WTC11 (cell line): ENCODE data around the gene USP37. TPM values are rescaled to one million over a fixed set of nuclear protein-coding genes. Genes with fewer than 3 reads are reported as not detected.

Source experiments
- ATAC-seq: fragments of 200-7000 bp; cut with Tn5 transposase; 2 replicates; pipeline ENCODE4 v1.10.0; 2021; ENCODE audit warnings: mild to moderate bottlenecking, moderate library complexity
- CTCF ChIA-PET: fragments of 300-600 bp; sonication (Branson Sonifier 250); formaldehyde crosslinking; loops from one replicate; lab custom pipeline; 2021; ENCODE audit warnings: antibody characterized with exemption; lab: Charles Lee
- POLR2A ChIA-PET: fragments of 350-600 bp; sonication (Branson Sonifier 250); formaldehyde crosslinking; loops from one replicate; lab custom pipeline; 2021; ENCODE audit warnings: antibody characterized with exemption; lab: Charles Lee
- DNase-seq: peaks from one replicate; pipeline ENCODE4 v3.0.0; 2021; ENCODE audit warnings: low spot score
- H3K27ac Mint-ChIP-seq: 2 replicates; pipeline ENCODE4 v1.8.0; 2021; ENCODE audit warnings: mixed read lengths
- H3K27me3 Mint-ChIP-seq: 2 replicates; pipeline ENCODE4 v1.8.0; 2021; ENCODE audit warnings: low read depth, mild to moderate bottlenecking, moderate library complexity, mixed read lengths
- H3K36me3 Mint-ChIP-seq: 2 replicates; pipeline ENCODE4 v1.8.0; 2021; ENCODE audit warnings: mixed read lengths
- H3K4me1 Mint-ChIP-seq: 2 replicates; pipeline ENCODE4 v1.8.0; 2022; ENCODE audit warnings: mixed read lengths
- H3K4me3 Mint-ChIP-seq: 2 replicates; pipeline ENCODE4 v1.8.0; 2021; ENCODE audit warnings: mild to moderate bottlenecking, moderate library complexity, mixed read lengths
- H3K9me3 Mint-ChIP-seq: 2 replicates; pipeline ENCODE4 v1.8.0; 2021; ENCODE audit warnings: mixed read lengths
- AR ChIP-seq: fragments of 250-450 bp; sonication (Bioruptor Pico); IDR thresholded peaks from 2 replicates; pipeline ENCODE4 v1.9.0; 2021; ENCODE audit warnings: mild to moderate bottlenecking
- CREM ChIP-seq: sonication (generic); formaldehyde crosslinking; IDR thresholded peaks from 2 replicates; pipeline ENCODE4 v1.8.1; 2022; ENCODE audit warnings: mild to moderate bottlenecking, missing genetic modification reagents, moderate library complexity
- E2F5 ChIP-seq: sonication (generic); formaldehyde crosslinking; IDR thresholded peaks from 2 replicates; pipeline ENCODE4 v1.8.1; 2022; ENCODE audit warnings: mild to moderate bottlenecking, moderate library complexity, missing genetic modification reagents
- IRF2 ChIP-seq: sonication (generic); formaldehyde crosslinking; IDR thresholded peaks from 2 replicates; pipeline ENCODE4 v1.8.0; 2022; ENCODE audit warnings: low read depth, missing genetic modification reagents, borderline replicate concordance
- NFATC4 ChIP-seq: fragments of 250-450 bp; sonication (Bioruptor Pico); IDR thresholded peaks from 2 replicates; pipeline ENCODE4 v1.9.0; 2021; ENCODE audit warnings: mild to moderate bottlenecking
- NFE2L1 ChIP-seq: sonication (generic); formaldehyde crosslinking; IDR thresholded peaks from 2 replicates; pipeline ENCODE4 v1.8.1; 2023; ENCODE audit warnings: missing genetic modification reagents
- SMAD4 ChIP-seq: sonication (generic); formaldehyde crosslinking; IDR thresholded peaks from 2 replicates; pipeline ENCODE4 v1.8.0; 2022; ENCODE audit warnings: mild to moderate bottlenecking, missing genetic modification reagents
- TEAD4 ChIP-seq: sonication (generic); formaldehyde crosslinking; IDR thresholded peaks from 2 replicates; pipeline ENCODE4 v1.8.0; 2022; ENCODE audit warnings: mild to moderate bottlenecking, missing genetic modification reagents
- TP53 ChIP-seq: sonication (generic); formaldehyde crosslinking; IDR thresholded peaks from 2 replicates; pipeline ENCODE4 v1.8.1; 2023; ENCODE audit warnings: mild to moderate bottlenecking, missing genetic modification reagents
- ZNF416 ChIP-seq: fragments of 250-450 bp; sonication (Bioruptor Pico); IDR thresholded peaks from 2 replicates; pipeline ENCODE4 v1.9.0; 2021; ENCODE audit warnings: mild to moderate bottlenecking, inconsistent platforms
- total RNA-seq: library from RNA; stranded (reverse); gene quantifications from 3 replicates; pipeline ENCODE4 v1.2.3, GENCODE V29; 2021
- TF ChIP-seq, protein P1 (sequence below): fragments of 200-600 bp; IDR thresholded peaks from 2 replicates; pipeline ENCODE4 v1.8.0; 2022; ENCODE audit warnings: antibody characterized with exemption
- TF ChIP-seq, protein P2 (sequence below): sonication (generic); formaldehyde crosslinking; IDR thresholded peaks from 2 replicates; pipeline ENCODE4 v1.8.1; 2023; ENCODE audit warnings: mild to moderate bottlenecking, missing genetic modification reagents
- TF ChIP-seq, protein P3 (sequence below): sonication (generic); formaldehyde crosslinking; IDR thresholded peaks from 2 replicates; pipeline ENCODE4 v1.8.0; 2022; ENCODE audit warnings: missing genetic modification reagents
- TF ChIP-seq, protein P4 (sequence below): sonication (generic); formaldehyde crosslinking; IDR thresholded peaks from 2 replicates; pipeline ENCODE4 v1.8.0; 2022; ENCODE audit warnings: mild to moderate bottlenecking, missing genetic modification reagents

Gene USP37
- total RNA-seq, 1 experiment from 2014 or later = 21.6 TPM

GRCh38 chr2:218448934-218449333 lies 119.2 kb downstream of the USP37 start:
- H3K27me3 Mint-ChIP-seq = no peaks in the 10 kb centered on the region
- CTCF ChIA-PET = no interaction called here
- no peak for TF ChIP-seq CREM (CRISPR knock-in tag)
- TF ChIP-seq, protein P1, sequence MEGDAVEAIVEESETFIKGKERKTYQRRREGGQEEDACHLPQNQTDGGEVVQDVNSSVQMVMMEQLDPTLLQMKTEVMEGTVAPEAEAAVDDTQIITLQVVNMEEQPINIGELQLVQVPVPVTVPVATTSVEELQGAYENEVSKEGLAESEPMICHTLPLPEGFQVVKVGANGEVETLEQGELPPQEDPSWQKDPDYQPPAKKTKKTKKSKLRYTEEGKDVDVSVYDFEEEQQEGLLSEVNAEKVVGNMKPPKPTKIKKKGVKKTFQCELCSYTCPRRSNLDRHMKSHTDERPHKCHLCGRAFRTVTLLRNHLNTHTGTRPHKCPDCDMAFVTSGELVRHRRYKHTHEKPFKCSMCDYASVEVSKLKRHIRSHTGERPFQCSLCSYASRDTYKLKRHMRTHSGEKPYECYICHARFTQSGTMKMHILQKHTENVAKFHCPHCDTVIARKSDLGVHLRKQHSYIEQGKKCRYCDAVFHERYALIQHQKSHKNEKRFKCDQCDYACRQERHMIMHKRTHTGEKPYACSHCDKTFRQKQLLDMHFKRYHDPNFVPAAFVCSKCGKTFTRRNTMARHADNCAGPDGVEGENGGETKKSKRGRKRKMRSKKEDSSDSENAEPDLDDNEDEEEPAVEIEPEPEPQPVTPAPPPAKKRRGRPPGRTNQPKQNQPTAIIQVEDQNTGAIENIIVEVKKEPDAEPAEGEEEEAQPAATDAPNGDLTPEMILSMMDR = no peak
- TF ChIP-seq AR (CRISPR knock-in tag) = no peak
- TF ChIP-seq NFE2L1 (CRISPR knock-in tag) = no peak
- no peak for TF ChIP-seq IRF2 (CRISPR knock-in tag)
- TF ChIP-seq NFATC4 (CRISPR knock-in tag) = no peak
- TF ChIP-seq TP53 = no peak
- no peak for TF ChIP-seq ZNF416 (CRISPR knock-in tag)
- no peak for TF ChIP-seq SMAD4 (CRISPR knock-in tag)
- TF ChIP-seq, protein P2, sequence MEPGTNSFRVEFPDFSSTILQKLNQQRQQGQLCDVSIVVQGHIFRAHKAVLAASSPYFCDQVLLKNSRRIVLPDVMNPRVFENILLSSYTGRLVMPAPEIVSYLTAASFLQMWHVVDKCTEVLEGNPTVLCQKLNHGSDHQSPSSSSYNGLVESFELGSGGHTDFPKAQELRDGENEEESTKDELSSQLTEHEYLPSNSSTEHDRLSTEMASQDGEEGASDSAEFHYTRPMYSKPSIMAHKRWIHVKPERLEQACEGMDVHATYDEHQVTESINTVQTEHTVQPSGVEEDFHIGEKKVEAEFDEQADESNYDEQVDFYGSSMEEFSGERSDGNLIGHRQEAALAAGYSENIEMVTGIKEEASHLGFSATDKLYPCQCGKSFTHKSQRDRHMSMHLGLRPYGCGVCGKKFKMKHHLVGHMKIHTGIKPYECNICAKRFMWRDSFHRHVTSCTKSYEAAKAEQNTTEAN (CRISPR knock-in tag) = no peak
- no peak for DNase-seq
- no peak overlapping the region for H3K4me3 Mint-ChIP-seq
- POLR2A ChIA-PET = no interaction called here
- H3K9me3 Mint-ChIP-seq = no peaks in the 10 kb centered on the region
- H3K4me1 Mint-ChIP-seq = peaks cover 11% of the 10 kb centered on the region
- ATAC-seq = no peak
- H3K27ac Mint-ChIP-seq = no peak overlapping the region
- peaks cover 18% of the 10 kb centered on the region for H3K36me3 Mint-ChIP-seq

DNA sequence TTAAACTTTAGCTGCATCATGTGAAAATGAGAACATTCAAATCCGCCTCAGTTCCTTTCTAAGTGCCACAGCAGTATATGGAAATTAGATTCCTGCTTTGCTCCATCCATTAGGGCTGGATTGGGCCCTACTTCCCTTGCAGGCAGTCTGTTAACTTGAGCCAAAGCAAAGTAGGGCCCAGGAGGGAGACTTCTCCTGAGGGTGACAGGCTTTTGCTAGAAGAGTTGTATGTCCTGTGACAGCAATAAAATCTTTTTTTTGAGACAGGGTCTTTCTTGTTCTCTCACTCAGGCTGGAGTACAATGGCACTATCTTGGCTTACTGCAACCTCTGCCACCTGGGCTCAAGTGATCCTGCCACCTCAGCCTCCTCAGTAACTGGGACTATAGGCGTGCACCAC lies 121.1 kb downstream of the USP37 start:
- ATAC-seq (no peak), DNase-seq (no peak)
- Mint-ChIP-seq H3K4me1 (peaks cover 11% of the 10 kb centered on the region), H3K36me3 (peaks cover 12% of the 10 kb centered on the region; the same call in 1 of the 2 replicates), H3K9me3 (no peaks in the 10 kb centered on the region), H3K27me3 (no peaks in the 10 kb centered on the region), H3K27ac (no peak overlapping the region), H3K4me3 (no peak overlapping the region)
- POLR2A ChIA-PET = no interaction called here
- no peak for TF ChIP-seq E2F5
- TF ChIP-seq, protein P2 (CRISPR knock-in tag) = no peak
- TF ChIP-seq TEAD4 (CRISPR knock-in tag) = no peak
- TF ChIP-seq, protein P3, sequence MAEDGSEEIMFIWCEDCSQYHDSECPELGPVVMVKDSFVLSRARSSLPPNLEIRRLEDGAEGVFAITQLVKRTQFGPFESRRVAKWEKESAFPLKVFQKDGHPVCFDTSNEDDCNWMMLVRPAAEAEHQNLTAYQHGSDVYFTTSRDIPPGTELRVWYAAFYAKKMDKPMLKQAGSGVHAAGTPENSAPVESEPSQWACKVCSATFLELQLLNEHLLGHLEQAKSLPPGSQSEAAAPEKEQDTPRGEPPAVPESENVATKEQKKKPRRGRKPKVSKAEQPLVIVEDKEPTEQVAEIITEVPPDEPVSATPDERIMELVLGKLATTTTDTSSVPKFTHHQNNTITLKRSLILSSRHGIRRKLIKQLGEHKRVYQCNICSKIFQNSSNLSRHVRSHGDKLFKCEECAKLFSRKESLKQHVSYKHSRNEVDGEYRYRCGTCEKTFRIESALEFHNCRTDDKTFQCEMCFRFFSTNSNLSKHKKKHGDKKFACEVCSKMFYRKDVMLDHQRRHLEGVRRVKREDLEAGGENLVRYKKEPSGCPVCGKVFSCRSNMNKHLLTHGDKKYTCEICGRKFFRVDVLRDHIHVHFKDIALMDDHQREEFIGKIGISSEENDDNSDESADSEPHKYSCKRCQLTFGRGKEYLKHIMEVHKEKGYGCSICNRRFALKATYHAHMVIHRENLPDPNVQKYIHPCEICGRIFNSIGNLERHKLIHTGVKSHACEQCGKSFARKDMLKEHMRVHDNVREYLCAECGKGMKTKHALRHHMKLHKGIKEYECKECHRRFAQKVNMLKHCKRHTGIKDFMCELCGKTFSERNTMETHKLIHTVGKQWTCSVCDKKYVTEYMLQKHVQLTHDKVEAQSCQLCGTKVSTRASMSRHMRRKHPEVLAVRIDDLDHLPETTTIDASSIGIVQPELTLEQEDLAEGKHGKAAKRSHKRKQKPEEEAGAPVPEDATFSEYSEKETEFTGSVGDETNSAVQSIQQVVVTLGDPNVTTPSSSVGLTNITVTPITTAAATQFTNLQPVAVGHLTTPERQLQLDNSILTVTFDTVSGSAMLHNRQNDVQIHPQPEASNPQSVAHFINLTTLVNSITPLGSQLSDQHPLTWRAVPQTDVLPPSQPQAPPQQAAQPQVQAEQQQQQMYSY (CRISPR knock-in tag) = no peak
- TF ChIP-seq, protein P4, sequence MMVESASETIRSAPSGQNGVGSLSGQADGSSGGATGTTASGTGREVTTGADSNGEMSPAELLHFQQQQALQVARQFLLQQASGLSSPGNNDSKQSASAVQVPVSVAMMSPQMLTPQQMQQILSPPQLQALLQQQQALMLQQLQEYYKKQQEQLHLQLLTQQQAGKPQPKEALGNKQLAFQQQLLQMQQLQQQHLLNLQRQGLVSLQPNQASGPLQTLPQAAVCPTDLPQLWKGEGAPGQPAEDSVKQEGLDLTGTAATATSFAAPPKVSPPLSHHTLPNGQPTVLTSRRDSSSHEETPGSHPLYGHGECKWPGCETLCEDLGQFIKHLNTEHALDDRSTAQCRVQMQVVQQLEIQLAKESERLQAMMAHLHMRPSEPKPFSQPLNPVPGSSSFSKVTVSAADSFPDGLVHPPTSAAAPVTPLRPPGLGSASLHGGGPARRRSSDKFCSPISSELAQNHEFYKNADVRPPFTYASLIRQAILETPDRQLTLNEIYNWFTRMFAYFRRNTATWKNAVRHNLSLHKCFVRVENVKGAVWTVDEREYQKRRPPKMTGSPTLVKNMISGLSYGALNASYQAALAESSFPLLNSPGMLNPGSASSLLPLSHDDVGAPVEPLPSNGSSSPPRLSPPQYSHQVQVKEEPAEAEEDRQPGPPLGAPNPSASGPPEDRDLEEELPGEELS = no peak
- CTCF ChIA-PET = no interaction called here
